ENCODE results near the gene USP34.

GRCh38 chr2:61419129-61419528 is 51.8 kb downstream of the USP34 start:
- TF ChIP-seq CTCF (IDR thresholded peaks at IDR 0.05) (no peak), POLR2A (IDR thresholded peaks at IDR 0.05) (no peak), POLR2AphosphoS5 (IDR thresholded peaks at IDR 0.05) (no peak)

Data from gastroesophageal sphincter (tissue), 3 donors.